Panc1 (cell line): Measurements from ENCODE around the gene NFAM1.

ENCODE experiments used
- SIN3A ChIP-seq: IDR thresholded peaks from 2 replicates; pipeline ENCODE4 v1.6.1; 2012; ENCODE audit warnings: low read depth, mild to moderate bottlenecking, low read length, moderate library complexity, borderline replicate concordance; ENCODE audit not compliant: insufficient read depth
- TCF7L2 ChIP-seq: IDR thresholded peaks from 2 replicates; pipeline ENCODE4 v1.6.1; 2011; ENCODE audit warnings: mild to moderate bottlenecking, low read depth, low read length, inconsistent platforms
- TF ChIP-seq, protein P1 (sequence below), 2 experiments: IDR thresholded peaks; 2 replicates each; pipeline ENCODE4 v1.6.1; 2011 to 2012; ENCODE audit warnings: low read depth in 2 of 2, control low read depth in 1 of 2, low read length in 1 of 2, mild to moderate bottlenecking in 1 of 2, moderate library complexity in 1 of 2; ENCODE audit not compliant: insufficient read depth in 1 of 2
- TF ChIP-seq, protein P2 (sequence below): fragments of 450-650 bp; IDR thresholded peaks from 2 replicates; pipeline ENCODE4 v1.5.1; 2017; ENCODE audit warnings: mild to moderate bottlenecking

DNA sequence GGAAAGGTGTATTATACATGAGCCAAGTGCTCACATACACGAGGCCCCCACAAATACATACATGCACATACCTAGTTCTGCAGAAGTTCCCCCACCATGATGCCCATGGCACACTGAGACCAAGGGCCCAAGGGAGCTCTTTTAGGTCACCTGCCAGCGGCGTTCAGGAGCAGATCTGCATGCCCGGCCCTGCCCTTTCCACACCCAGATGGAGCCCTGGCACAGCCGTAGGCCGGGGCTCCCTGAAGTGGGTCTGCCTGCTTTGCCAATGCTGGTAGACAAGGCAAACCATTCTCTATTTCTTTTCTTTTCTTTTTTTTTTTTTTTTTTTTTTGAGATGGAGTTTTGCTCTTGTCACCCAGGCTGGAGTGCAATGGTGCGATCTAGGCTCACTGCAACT is 21.5 kb downstream of the NFAM1 start:
- TF ChIP-seq, protein P1, sequence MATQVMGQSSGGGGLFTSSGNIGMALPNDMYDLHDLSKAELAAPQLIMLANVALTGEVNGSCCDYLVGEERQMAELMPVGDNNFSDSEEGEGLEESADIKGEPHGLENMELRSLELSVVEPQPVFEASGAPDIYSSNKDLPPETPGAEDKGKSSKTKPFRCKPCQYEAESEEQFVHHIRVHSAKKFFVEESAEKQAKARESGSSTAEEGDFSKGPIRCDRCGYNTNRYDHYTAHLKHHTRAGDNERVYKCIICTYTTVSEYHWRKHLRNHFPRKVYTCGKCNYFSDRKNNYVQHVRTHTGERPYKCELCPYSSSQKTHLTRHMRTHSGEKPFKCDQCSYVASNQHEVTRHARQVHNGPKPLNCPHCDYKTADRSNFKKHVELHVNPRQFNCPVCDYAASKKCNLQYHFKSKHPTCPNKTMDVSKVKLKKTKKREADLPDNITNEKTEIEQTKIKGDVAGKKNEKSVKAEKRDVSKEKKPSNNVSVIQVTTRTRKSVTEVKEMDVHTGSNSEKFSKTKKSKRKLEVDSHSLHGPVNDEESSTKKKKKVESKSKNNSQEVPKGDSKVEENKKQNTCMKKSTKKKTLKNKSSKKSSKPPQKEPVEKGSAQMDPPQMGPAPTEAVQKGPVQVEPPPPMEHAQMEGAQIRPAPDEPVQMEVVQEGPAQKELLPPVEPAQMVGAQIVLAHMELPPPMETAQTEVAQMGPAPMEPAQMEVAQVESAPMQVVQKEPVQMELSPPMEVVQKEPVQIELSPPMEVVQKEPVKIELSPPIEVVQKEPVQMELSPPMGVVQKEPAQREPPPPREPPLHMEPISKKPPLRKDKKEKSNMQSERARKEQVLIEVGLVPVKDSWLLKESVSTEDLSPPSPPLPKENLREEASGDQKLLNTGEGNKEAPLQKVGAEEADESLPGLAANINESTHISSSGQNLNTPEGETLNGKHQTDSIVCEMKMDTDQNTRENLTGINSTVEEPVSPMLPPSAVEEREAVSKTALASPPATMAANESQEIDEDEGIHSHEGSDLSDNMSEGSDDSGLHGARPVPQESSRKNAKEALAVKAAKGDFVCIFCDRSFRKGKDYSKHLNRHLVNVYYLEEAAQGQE (IDR thresholded peaks at IDR 0.05; ENCODE audit: insufficient read depth in 1 of 2, low read depth in 2 of 2, low read length in 1 of 2), result no peak
- TF ChIP-seq, protein P2, sequence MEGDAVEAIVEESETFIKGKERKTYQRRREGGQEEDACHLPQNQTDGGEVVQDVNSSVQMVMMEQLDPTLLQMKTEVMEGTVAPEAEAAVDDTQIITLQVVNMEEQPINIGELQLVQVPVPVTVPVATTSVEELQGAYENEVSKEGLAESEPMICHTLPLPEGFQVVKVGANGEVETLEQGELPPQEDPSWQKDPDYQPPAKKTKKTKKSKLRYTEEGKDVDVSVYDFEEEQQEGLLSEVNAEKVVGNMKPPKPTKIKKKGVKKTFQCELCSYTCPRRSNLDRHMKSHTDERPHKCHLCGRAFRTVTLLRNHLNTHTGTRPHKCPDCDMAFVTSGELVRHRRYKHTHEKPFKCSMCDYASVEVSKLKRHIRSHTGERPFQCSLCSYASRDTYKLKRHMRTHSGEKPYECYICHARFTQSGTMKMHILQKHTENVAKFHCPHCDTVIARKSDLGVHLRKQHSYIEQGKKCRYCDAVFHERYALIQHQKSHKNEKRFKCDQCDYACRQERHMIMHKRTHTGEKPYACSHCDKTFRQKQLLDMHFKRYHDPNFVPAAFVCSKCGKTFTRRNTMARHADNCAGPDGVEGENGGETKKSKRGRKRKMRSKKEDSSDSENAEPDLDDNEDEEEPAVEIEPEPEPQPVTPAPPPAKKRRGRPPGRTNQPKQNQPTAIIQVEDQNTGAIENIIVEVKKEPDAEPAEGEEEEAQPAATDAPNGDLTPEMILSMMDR, result no peak
- TF ChIP-seq TCF7L2 (no peak), SIN3A (no peak)
